ENCODE measurements around the gene OMD. TPM values are rescaled to one million over a fixed set of nuclear protein-coding genes. Genes with fewer than 3 reads are reported as not detected.

OMD gene
- total and polyA plus RNA-seq, 2 of the 8 experiments (the other 6 are each of a cell fraction or from before 2014, with no cell fraction given), result not detected

DNA sequence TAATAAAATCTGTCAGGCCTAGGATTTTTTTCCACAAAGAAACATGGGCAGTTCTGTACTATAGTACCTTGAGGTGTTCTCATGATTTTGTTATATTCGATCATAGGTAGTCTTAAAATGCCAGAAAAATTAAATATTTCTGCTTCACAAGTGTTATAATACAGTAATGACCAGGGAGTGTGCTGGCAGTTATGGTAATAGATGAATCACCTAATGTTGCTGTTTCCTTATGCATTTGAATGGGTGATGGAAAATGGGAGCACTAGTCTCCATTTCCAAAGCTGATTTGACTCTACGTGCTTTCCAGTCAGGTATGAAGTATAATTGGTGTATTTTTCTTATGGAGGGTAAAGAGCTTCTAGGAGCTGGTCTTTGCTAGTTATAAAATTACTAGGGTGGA, 43.7 kb downstream of the OMD start:
- H2AK5ac ChIP-seq (ENCODE audit: low read depth, low read length), result no peak overlapping the region
- no peak overlapping the region for H3K4me3 ChIP-seq (ENCODE audit: extremely low read depth in 1 of 4, insufficient read depth in 2 of 4, low read depth in 3 of 4, low read length in 4 of 4)
- H4K5ac ChIP-seq (ENCODE audit: insufficient read length, low read depth, low read length), result no peak overlapping the region
- no peak overlapping the region for H2BK120ac ChIP-seq (replicated peaks; ENCODE audit: low read depth, low read length)
- POLR2A ChIA-PET (ENCODE audit: partially characterized antibody), result interaction anchor here (0.9 to 1.0 kb wide), 2 partner anchors 11 to 55 kb away, joined by 3 to 4 read pairs; partner anchors contain the start of gene CENPP
- no peak overlapping the region for H3K4me2 ChIP-seq (ENCODE audit: insufficient read depth in 1 of 2, low read depth in 2 of 2, low read length in 2 of 2)
- no peaks in the 10 kb centered on the region for H3K9me3 ChIP-seq (ENCODE audit: insufficient read depth in 2 of 2, low read depth in 1 of 2, low read length in 1 of 2)
- no peak overlapping the region for H3K4ac ChIP-seq (replicated peaks; ENCODE audit: insufficient read length, low read depth, low read length)
- no peak overlapping the region for H3K56ac ChIP-seq (replicated peaks; ENCODE audit: insufficient read length, low read depth, low read length)
- no peaks in the 10 kb centered on the region for H4K20me1 ChIP-seq (replicated peaks in 1 of 2; ENCODE audit: control insufficient read depth in 1 of 2, insufficient read depth in 2 of 2, low read length in 2 of 2)
- peaks cover 0 to 8% (median 3%) of the 10 kb centered on the region in 4 experiments; a peak in 3 of 7 replicates for H3K4me1 ChIP-seq (replicated peaks in 1 of 4; ENCODE audit: control insufficient read depth in 3 of 4, insufficient read depth in 4 of 4, low read length in 3 of 4)
- H3K27me3 ChIP-seq (replicated peaks in 1 of 4; ENCODE audit: control insufficient read depth in 3 of 4, extremely low read depth in 1 of 4, insufficient read depth in 3 of 4, low read length in 3 of 4), result no peaks in the 10 kb centered on the region
- H3K23ac ChIP-seq (ENCODE audit: insufficient read length), result no peak overlapping the region
- H2BK12ac ChIP-seq (ENCODE audit: low read depth, low read length), result no peak overlapping the region
- CTCF ChIA-PET (ENCODE audit: partially characterized antibody), result interaction anchor here (1.2 kb wide), 1 partner anchor 21 kb away, joined by 3 read pairs; no protein-coding TSS in a partner anchor
- no peak overlapping the region for H2BK20ac ChIP-seq (ENCODE audit: low read length)
- no peaks in the 10 kb centered on the region for H3K79me2 ChIP-seq (ENCODE audit: control insufficient read depth in 1 of 2, insufficient read depth in 2 of 2, low read length in 2 of 2)
- no peak overlapping the region for H2BK15ac ChIP-seq (ENCODE audit: low read length)
- no peaks in the 10 kb centered on the region for H3K23me2 ChIP-seq (ENCODE audit: low read depth, low read length)
- no peak overlapping the region for H4K8ac ChIP-seq (ENCODE audit: extremely low read depth, insufficient read depth, low read length)
- FAIRE-seq, result no peak
- no peak overlapping the region for H3K27ac ChIP-seq (ENCODE audit: low read depth, low read length)
- H2BK5ac ChIP-seq (ENCODE audit: low read depth, low read length), result no peak overlapping the region
- no peak overlapping the region for H4K91ac ChIP-seq (replicated peaks; ENCODE audit: insufficient read length, low read length)
- 88% methylated on average over 2 of the region's 2 CpGs; no CpG with 5 or more reads in 1 of the 2 experiments for WGBS, 2 experiments (ENCODE audit: extremely low coverage in 1 of 2, insufficient coverage in 1 of 2, insufficient read length in 1 of 2, insufficient replicate concordance in 2 of 2, low coverage in 1 of 2, low lambda C conversion rate in 2 of 2, missing lambda C conversion rate in 1 of 2)
- H3K18ac ChIP-seq (ENCODE audit: extremely low read depth, low read length), result no peak overlapping the region
- H2AFZ ChIP-seq (ENCODE audit: low read length), result no peak overlapping the region
- DNase-seq (ENCODE audit: low read depth in 1 of 2, low spot score in 2 of 2), result no peak
- H3K36me3 ChIP-seq (ENCODE audit: control insufficient read depth in 2 of 4, insufficient read depth in 4 of 4, low read length in 3 of 4), result no peaks in the 10 kb centered on the region
- H3K9ac ChIP-seq (replicated peaks in 1 of 4; ENCODE audit: extremely low read depth in 1 of 4, low read depth in 3 of 4, low read length in 3 of 4), result no peak overlapping the region
- H3K14ac ChIP-seq (ENCODE audit: insufficient read length), result no peak overlapping the region
- no peaks in the 10 kb centered on the region for H3K79me1 ChIP-seq (ENCODE audit: low read depth, low read length)
- TF ChIP-seq YY1 (IDR thresholded peaks at IDR 0.05; ENCODE audit: low read depth, low read length), result no peak
- TF ChIP-seq SAP30 (IDR thresholded peaks at IDR 0.05; ENCODE audit: insufficient read depth, insufficient replicate concordance, low read length), result no peak
- no peak for TF ChIP-seq RXRA (IDR thresholded peaks at IDR 0.05; ENCODE audit: insufficient read depth, low read depth, low read length)
- TF ChIP-seq KDM1A (IDR thresholded peaks at IDR 0.05; ENCODE audit: borderline replicate concordance, low read length), result no peak
- no peak for TF ChIP-seq TCF12 (IDR thresholded peaks at IDR 0.05; ENCODE audit: low read depth, low read length)
- no peak for TF ChIP-seq KDM4A (IDR thresholded peaks at IDR 0.05; ENCODE audit: low read depth, low read length, severe bottlenecking)

Measured in H1 (cell line).